Activated CD4-positive, alpha-beta T cell treated with anti-CD3 and anti-CD28 coated beads, Interleukin-2, amount 50 U/mL, for 16 hours (primary cell): ENCODE measurements around the gene ELMO3.

Experiments used
- DNase-seq: peaks from one replicate; pipeline ENCODE4 v3.0.0-alpha.2; 2020

The ELMO3 gene

DNA sequence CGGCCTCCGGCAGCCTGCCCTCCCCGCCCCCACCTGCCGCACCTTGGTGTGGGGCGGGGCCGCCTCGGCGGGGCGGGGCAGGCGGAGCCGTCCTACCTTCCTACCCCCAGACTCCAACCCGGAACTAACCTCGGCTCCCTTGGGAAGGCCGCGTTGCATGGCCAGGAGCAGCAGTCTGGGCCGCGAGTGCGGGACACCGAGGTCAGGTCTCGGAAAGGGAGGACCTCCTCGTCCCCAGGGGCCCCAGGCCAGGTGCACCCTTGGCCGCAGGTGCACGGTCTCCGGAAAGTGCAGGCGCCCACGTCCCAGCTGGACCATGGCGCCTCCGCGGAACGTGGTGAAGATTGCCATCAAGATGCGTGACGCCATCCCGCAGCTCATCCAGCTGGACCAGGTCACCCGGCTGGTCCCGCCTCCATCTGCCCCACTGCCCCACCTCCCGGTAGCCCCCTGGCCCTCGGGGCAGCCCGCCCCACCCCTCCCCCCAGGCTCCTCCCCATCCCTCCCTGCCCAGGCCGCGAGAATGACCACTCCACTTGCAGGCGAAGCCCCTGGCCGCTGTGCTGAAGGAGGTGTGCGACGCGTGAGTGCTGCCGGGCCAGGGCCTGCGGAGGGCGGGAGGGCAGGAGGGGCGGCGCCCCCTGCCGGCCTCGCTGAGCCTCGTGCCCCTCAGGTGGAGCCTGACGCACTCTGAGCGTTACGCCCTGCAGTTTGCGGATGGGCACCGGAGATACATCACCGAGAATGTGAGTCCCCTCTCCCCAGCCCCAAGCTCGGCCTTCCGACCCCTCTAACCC is at the start of gene ELMO3:
Gene ELMO3, plus strand, starts transcription at position 121 of the 797 bp plus-strand sequence. Its CDS starts 196 bp downstream, at position 317.
- no peak for DNase-seq

GRCh38 chr16:67149276-67150046 is 49.5 kb upstream of the ELMO3 start:
- DNase-seq, result no peak

GRCh38 chr16:67150047-67150832 is 48.7 kb upstream of the ELMO3 start:
- DNase-seq, result peak; percentile 57

- no peak for DNase-seq
Observed at GRCh38 chr16:67150833-67151396, 48.0 kb upstream of the ELMO3 start, which contains the start of gene B3GNT9. Gene B3GNT9 (minus strand): TSS chr16:67150998. CDS start chr16:67150485, 513 bp downstream.

- DNase-seq, result no peak
Observed at GRCh38 chr16:67151431-67152097, 47.4 kb upstream of the ELMO3 start.

- no peak for DNase-seq
Observed at GRCh38 chr16:67154578-67155294, 44.2 kb upstream of the ELMO3 start.

GRCh38 chr16:67155295-67156142 is 43.4 kb upstream of the ELMO3 start:
- peak; percentile 83 for DNase-seq

GRCh38 chr16:67156143-67156844 is 42.6 kb upstream of the ELMO3 start:
- no peak for DNase-seq

GRCh38 chr16:67157106-67157748 is 41.7 kb upstream of the ELMO3 start:
- DNase-seq, result no peak

DNA sequence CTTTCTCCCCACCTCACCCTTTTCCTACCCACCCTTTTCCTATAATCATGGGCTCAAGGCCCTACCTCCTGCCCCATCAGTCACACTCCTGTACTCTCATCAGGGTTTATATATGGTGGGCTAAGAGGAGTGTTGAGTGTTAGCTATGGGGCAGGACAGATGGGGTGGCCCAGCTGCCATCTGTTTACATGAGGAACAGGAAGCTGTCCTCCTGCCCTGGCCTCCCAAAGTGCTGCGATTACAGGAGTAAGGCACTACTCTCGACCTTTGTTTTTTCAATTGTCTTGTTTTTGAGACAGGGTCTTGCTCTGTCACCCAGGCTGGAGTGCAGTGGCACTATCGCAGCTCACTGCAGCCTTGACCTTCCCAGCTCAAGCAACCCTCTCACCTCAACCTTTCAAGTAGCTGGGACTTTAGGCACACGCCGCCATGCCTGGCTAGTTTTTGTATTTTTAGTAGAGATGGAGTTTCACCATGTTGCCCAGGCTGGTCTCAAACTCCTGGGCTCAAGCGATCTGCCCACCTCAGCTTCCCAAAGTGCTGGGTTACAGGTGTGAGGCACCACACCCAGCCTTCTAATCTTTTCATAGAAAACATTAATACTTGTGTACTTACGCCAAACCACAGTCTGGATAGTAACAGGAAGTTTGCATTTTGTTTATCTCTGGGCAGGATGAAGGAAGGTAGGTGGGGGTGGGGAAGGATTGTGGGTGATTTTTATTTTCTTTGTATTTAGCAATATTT is 40.9 kb upstream of the ELMO3 start:
- DNase-seq, result no peak

- DNase-seq, result peak; percentile 90
Observed at GRCh38 chr16:67158637-67159600, 40.0 kb upstream of the ELMO3 start.

- DNase-seq, result no peak
Observed at GRCh38 chr16:67161595-67162058, 37.3 kb upstream of the ELMO3 start.

DNA sequence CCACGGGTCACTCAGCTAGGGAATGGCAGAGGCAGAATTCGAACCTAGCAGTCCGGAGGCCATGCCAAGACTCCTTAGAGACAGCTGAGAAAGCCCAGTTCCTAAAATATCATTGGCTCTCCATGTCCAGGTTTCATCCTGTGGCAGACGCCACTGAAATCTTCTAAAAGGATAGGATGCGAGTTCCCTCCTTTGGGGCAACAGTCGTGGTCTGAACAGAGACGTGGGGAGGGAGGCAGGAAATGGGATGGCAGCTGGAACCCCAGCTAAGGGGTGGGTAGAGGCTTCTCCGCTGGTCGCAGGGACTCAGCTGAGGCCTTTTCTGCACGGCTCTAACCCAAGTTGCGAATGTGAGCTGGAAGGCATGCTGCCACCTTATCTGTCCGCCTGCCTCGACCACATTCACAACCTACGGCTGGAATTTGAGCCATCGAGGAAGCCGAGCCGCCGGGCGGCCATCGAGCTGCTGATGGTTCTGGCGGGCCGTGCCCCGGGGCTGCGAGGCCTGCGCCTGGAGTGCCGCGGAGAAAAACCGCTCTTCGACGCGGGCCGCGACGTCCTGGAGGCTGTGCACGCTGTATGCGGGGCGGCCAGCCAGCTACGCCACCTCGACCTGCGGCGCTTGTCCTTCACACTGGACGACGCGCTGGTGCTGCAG is 36.3 kb upstream of the ELMO3 start:
- no peak for DNase-seq

DNA sequence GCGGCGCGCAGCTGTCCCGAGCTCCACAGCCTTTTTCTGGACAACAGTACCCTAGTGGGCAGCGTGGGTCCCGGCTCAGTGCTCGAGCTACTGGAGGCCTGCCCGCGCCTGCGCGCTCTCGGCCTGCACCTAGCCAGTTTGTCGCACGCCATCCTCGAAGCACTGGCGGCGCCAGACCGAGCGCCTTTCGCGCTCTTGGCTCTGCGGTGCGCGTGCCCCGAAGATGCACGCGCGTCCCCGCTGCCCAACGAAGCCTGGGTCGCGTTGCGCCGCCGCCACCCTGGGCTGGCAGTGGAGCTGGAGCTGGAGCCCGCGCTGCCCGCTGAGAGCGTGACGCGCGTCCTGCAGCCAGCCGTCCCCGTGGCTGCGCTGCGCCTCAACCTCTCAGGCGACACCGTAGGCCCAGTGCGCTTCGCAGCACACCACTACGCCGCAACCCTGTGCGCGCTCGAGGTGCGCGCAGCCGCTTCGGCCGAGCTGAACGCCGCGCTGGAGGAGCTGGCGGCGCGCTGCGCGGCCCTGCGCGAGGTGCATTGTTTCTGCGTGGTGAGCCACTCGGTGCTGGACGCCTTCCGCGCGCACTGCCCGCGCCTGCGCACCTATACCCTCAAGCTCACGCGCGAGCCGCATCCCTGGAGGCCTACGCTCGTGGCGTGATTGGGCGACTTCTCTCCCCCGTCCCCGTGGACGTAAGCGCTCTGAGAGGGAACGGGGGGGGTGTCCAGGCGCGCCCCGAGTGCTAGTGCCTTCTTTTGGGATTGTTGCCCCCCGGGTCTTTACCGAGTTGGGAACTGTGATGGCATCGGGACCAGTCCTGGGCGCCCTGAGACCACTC is 35.5 kb upstream of the ELMO3 start:
- peak; percentile 70 for DNase-seq

- no peak for DNase-seq
Observed at GRCh38 chr16:67163999-67164558, 34.9 kb upstream of the ELMO3 start.
